ENCODE results near the gene SH3D21. TPM values are rescaled to one million over a fixed set of nuclear protein-coding genes. Genes with fewer than 3 reads are reported as not detected.

Gene SH3D21
- polyA plus RNA-seq, 6 donors from 2014 or later: 0.23 to 0.51 (median 0.36) TPM; not detected in 2

GRCh38 chr1:36284517-36284916 lies 21.7 kb upstream of the SH3D21 start:
- Mint-ChIP-seq H3K27ac (peak overlapping the region in 4 of 6 donors; percentile 13 to 53 (median 41)), H3K36me3 (peaks cover 19 to 20% of the 10 kb centered on the region in 2 donors), H3K9me3 (no peaks in the 10 kb centered on the region), H3K27me3 (no peaks in the 10 kb centered on the region), H3K4me3 (no peak overlapping the region), H3K4me1 (peaks cover 11 to 22% (median 20%) of the 10 kb centered on the region in 3 donors)
- ATAC-seq (ENCODE audit: low read depth in 2 of 2): no peak
- no peak for DNase-seq

DNA sequence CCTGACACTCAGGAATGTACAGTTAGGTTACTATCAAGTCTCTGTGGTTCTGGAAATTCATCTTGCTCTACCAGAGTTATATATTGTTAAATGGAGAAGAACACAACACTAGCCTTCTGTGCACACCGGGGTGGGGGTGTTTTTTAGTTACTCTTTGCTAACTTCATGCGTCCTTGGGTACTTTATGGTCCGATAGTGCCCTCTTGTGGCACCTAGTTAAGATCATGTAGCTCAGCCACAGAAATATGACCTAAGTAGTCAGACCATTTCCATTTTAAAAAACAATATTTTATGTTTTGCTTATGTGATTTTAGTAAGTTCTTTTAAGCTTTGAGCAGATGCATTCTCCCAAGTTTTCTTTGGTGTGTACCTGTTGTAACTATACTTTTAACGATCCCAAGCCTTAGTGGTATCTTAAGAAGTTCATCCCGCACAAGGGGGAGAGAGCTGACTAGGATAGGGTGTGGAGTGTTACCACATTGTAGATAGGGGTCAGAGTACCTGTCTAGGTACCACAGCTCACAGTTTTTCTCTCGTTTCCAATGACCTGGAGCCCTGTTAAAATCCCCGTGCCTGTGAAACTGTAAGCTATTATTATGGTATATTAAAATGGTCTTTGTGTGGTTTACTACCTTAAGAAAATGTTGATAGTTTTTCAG lies 20.6 kb upstream of the SH3D21 start:
- no peak overlapping the region for H3K4me3 Mint-ChIP-seq
- peak; percentile 98 to 99 for ATAC-seq (ENCODE audit: low read depth in 2 of 2)
- H3K4me1 Mint-ChIP-seq: peaks cover under 1 to 16% (median 14%) of the 10 kb centered on the region in 3 donors
- peak; percentile 68 for DNase-seq
- no peaks in the 10 kb centered on the region for H3K27me3 Mint-ChIP-seq
- H3K36me3 Mint-ChIP-seq: peaks cover 19 to 20% of the 10 kb centered on the region in 2 donors
- peak overlapping the region in 4 of 6 donors; percentile 7 to 79 (median 74) for H3K27ac Mint-ChIP-seq
- H3K9me3 Mint-ChIP-seq: no peaks in the 10 kb centered on the region

DNA sequence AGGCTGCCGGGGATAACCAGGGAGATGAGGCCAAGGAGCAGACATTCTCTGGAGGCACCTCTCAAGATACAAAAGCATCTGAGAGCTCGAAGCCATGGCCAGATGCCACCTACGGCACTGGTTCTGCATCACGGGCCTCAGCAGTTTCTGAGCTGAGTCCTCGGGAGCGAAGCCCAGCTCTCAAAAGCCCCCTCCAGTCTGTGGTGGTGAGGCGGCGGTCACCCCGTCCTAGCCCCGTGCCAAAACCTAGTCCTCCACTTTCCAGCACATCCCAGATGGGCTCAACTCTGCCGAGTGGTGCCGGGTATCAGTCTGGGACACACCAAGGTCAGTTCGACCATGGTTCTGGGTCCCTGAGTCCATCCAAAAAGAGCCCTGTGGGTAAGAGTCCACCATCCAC lies 19.4 kb upstream of the SH3D21 start:
- DNase-seq (no peak), ATAC-seq (ENCODE audit: low read depth in 2 of 2) (no peak)
- H3K27me3 Mint-ChIP-seq: no peaks in the 10 kb centered on the region
- H3K4me3 Mint-ChIP-seq: no peak overlapping the region
- peaks cover 19 to 20% of the 10 kb centered on the region in 2 donors for H3K36me3 Mint-ChIP-seq
- H3K9me3 Mint-ChIP-seq: no peaks in the 10 kb centered on the region
- peak overlapping the region in 1 of 6 donors; percentile 69 for H3K27ac Mint-ChIP-seq
- H3K4me1 Mint-ChIP-seq: peaks cover 0 to 15% (median 14%) of the 10 kb centered on the region in 3 donors

DNA sequence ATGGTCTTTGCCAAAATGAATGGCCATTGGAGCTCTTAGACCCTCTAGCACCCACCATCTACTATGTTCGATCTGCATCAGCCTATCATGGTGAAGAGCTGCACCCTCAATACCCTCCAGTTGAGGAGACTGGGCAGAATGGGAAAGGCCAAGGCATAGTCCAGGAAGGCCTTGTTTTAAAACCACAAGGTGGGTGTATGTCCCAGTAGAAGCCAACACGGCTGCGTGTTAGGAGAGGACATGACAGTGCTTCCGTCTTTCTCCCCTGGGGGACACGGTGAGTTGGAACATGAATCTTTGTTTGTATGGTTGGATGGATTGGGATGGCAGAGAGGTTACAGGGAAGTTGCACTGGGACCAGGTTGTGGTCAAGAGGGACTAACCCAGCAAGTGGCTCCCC lies 18.6 kb upstream of the SH3D21 start:
- Mint-ChIP-seq H3K36me3 (peaks cover 17 to 19% of the 10 kb centered on the region in 2 donors), H3K9me3 (no peaks in the 10 kb centered on the region), H3K4me3 (no peak overlapping the region), H3K4me1 (peaks cover 0 to 16% (median 12%) of the 10 kb centered on the region in 3 donors), H3K27me3 (no peaks in the 10 kb centered on the region), H3K27ac (peak overlapping the region in 4 of 6 donors; percentile 15 to 69 (median 40))
- ATAC-seq (ENCODE audit: low read depth in 2 of 2) (no peak), DNase-seq (no peak)

DNA sequence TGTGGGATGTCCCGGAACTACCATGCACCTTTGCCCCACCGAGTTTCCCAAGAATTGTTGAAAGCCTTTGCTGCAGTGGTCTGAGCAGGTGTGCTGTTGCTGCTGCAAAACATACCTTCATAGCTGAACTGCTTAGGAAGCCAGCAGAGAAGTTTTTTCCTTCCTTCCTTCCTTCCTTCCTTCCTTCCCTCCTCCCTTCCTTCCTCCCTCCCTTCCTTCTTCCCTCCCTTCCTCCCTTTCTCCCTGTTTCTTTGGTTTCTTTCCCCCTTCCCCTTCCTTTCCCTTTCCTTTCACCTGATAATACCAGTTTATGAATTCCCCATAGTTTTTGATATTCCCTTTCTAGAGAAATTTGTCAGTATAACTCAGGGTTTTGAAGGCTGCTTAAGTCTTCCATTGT lies 10.8 kb upstream of the SH3D21 start:
- Mint-ChIP-seq H3K36me3 (peaks cover 10 to 14% of the 10 kb centered on the region in 2 donors), H3K27ac (peak overlapping the region in 1 of 6 donors; percentile 56), H3K9me3 (no peaks in the 10 kb centered on the region), H3K4me3 (no peak overlapping the region), H3K4me1 (peaks cover 0 to 4% (median 2%) of the 10 kb centered on the region in 3 donors), H3K27me3 (no peaks in the 10 kb centered on the region)
- ATAC-seq (ENCODE audit: low read depth in 2 of 2): no peak
- no peak for DNase-seq

DNA sequence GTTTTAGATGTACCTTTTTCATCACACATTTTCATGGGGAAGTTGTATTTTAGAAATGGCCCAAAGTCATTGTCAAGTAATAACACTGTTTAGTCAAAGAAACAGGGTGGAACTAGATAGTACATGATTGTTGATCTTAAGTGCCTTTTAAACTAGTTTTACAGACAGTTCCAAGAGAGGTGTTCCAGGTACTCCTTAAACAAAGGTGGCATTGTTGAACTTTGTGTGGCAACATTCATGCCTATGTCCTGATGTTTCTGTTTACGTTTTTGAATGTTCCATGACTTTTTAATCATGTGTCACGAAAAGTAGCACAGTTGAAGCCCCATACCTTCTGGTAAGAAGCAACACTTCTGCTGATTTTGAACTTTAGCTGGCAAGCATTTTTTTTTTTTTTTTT lies 9.1 kb upstream of the SH3D21 start:
- H3K4me3 Mint-ChIP-seq: no peak overlapping the region
- H3K27ac Mint-ChIP-seq: no peak overlapping the region
- no peaks in the 10 kb centered on the region for H3K9me3 Mint-ChIP-seq
- H3K4me1 Mint-ChIP-seq: peaks cover 0 to 4% (median 2%) of the 10 kb centered on the region in 3 donors
- ATAC-seq (ENCODE audit: low read depth in 2 of 2) (no peak), DNase-seq (no peak)
- peaks cover 17 to 21% of the 10 kb centered on the region in 2 donors for H3K36me3 Mint-ChIP-seq
- H3K27me3 Mint-ChIP-seq: no peaks in the 10 kb centered on the region

GRCh38 chr1:36298640-36299039 lies 7.5 kb upstream of the SH3D21 start:
- no peak for ATAC-seq (ENCODE audit: low read depth in 2 of 2)
- Mint-ChIP-seq H3K27me3 (no peaks in the 10 kb centered on the region), H3K27ac (no peak overlapping the region), H3K36me3 (peaks cover 16 to 26% of the 10 kb centered on the region in 2 donors), H3K4me1 (peaks cover 0 to 9% (median 5%) of the 10 kb centered on the region in 3 donors), H3K9me3 (no peaks in the 10 kb centered on the region), H3K4me3 (no peak overlapping the region)
- DNase-seq: no peak

DNA sequence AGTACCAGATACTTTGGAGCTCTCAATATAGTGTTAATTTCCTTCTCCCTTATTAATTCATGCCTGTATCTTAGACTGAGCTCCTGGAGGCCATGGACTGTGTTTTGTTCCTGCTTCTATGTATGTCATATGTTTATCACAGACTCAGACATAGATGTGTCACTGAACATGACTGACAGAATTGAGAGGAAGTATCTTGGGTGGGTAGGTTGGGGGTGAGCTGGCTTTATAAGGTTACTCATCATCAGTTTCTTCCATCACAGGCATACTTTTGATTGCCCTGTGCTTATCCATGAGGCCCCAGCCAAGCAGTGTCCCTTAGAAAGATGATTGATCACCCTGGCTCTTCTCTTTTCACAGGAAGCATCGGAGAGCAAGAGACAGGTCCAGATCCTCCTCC lies 5.6 kb upstream of the SH3D21 start:
- no peak overlapping the region for H3K4me3 Mint-ChIP-seq
- peaks cover 11 to 26% (median 12%) of the 10 kb centered on the region in 3 donors for H3K4me1 Mint-ChIP-seq

GRCh38 chr1:36301220-36301619 lies 4.9 kb upstream of the SH3D21 start:
- H3K4me3 Mint-ChIP-seq: no peak overlapping the region
- H3K27ac Mint-ChIP-seq: no peak overlapping the region
- peaks cover 12 to 28% (median 18%) of the 10 kb centered on the region in 3 donors for H3K4me1 Mint-ChIP-seq
- peaks cover 12 to 30% of the 10 kb centered on the region in 2 donors for H3K36me3 Mint-ChIP-seq
- H3K9me3 Mint-ChIP-seq: no peaks in the 10 kb centered on the region
- H3K27me3 Mint-ChIP-seq: no peaks in the 10 kb centered on the region
- no peak for ATAC-seq (ENCODE audit: low read depth in 2 of 2)
- no peak for DNase-seq

More for the DNA sequence above, 5.6 kb upstream of the SH3D21 start:
- Mint-ChIP-seq H3K27me3 (no peaks in the 10 kb centered on the region), H3K27ac (peak overlapping the region in 2 of 6 donors; percentile 33 to 72), H3K9me3 (no peaks in the 10 kb centered on the region), H3K36me3 (peaks cover 12 to 30% of the 10 kb centered on the region in 2 donors)
- ATAC-seq (ENCODE audit: low read depth in 2 of 2) (no peak), DNase-seq (no peak)

- peaks cover 24 to 38% (median 31%) of the 10 kb centered on the region in 3 donors for H3K4me1 Mint-ChIP-seq
- DNase-seq (no peak), ATAC-seq (ENCODE audit: low read depth in 2 of 2) (no peak)
- no peaks in the 10 kb centered on the region for H3K27me3 Mint-ChIP-seq
- peak overlapping the region in 1 of 8 donors; percentile 33 for H3K4me3 Mint-ChIP-seq
- H3K9me3 Mint-ChIP-seq: no peaks in the 10 kb centered on the region
- peak overlapping the region in 4 of 6 donors; percentile 53 to 94 (median 68) for H3K27ac Mint-ChIP-seq
- peaks cover 8 to 30% of the 10 kb centered on the region in 2 donors for H3K36me3 Mint-ChIP-seq
Observed at GRCh38 chr1:36303244-36303643, 2.9 kb upstream of the SH3D21 start.

DNA sequence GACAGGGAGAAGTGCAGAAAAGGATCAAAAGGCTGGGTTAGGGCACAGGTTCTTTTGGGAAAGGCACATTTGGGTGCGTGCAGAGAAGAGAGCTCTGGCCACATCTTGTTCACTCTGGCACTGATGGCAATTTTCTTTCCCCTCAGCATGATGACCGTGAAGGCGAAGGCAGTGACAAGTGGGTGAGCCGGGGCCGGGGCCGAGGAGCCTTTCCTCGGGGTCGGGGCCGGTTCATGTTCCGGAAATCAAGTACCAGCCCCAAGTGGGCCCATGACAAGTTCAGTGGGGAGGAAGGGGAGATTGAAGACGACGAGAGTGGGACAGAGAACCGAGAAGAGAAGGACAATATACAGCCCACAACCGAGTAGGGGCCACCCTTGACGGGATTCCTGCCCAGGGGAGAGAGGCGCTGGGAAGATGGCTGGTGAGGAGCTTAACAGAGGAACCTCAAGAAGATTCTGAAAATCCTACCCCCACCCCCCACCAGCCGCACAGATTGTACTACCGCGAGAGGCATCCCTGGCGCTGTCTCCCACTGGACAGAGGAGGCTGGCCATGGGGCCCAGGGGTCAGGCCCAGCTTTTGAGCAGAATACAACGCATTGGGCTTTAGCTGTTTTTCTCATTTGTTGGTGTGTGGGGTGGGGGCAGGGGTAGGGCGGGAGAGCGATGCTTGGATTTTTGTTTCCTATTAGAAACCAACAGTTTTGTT lies 2.4 kb upstream of the SH3D21 start:
- DNase-seq (no peak), ATAC-seq (ENCODE audit: low read depth in 2 of 2) (no peak)
- H3K27ac Mint-ChIP-seq: peak overlapping the region in 3 of 6 donors; percentile 67 to 94 (median 70)
- H3K36me3 Mint-ChIP-seq: peaks cover 8 to 30% of the 10 kb centered on the region in 2 donors
- no peaks in the 10 kb centered on the region for H3K27me3 Mint-ChIP-seq
- peaks cover 24 to 38% (median 31%) of the 10 kb centered on the region in 3 donors for H3K4me1 Mint-ChIP-seq
- H3K4me3 Mint-ChIP-seq: peak overlapping the region in 5 of 8 donors; percentile 22 to 68 (median 32)
- no peaks in the 10 kb centered on the region for H3K9me3 Mint-ChIP-seq

GRCh38 chr1:36304521-36304920 lies 1.6 kb upstream of the SH3D21 start:
- Mint-ChIP-seq H3K4me3 (peak overlapping the region in 2 of 8 donors; percentile 28 to 85), H3K9me3 (no peaks in the 10 kb centered on the region), H3K27ac (peak overlapping the region in 4 of 6 donors; percentile 66 to 88 (median 78)), H3K27me3 (no peaks in the 10 kb centered on the region), H3K4me1 (peaks cover 24 to 38% (median 31%) of the 10 kb centered on the region in 3 donors), H3K36me3 (peaks cover 8 to 29% of the 10 kb centered on the region in 2 donors)
- DNase-seq: peak; percentile 37
- ATAC-seq (ENCODE audit: low read depth in 2 of 2): no peak

- ATAC-seq (ENCODE audit: low read depth in 2 of 2) (no peak), DNase-seq (no peak)
- peak overlapping the region; percentile 29 to 90 (median 68) for H3K27ac Mint-ChIP-seq
- peak overlapping the region; percentile 42 to 98 (median 96) for H3K4me3 Mint-ChIP-seq
- no peaks in the 10 kb centered on the region for H3K9me3 Mint-ChIP-seq
- H3K27me3 Mint-ChIP-seq: no peaks in the 10 kb centered on the region
- peaks cover 20 to 38% (median 31%) of the 10 kb centered on the region in 3 donors for H3K4me1 Mint-ChIP-seq
- H3K36me3 Mint-ChIP-seq: peaks cover 8 to 22% of the 10 kb centered on the region in 2 donors
Observed at GRCh38 chr1:36304970-36305914, 926 bp upstream of the SH3D21 start.

Measured in naive B cell (primary cell).